Activated CD4-positive, alpha-beta T cell treated with anti-CD3 and anti-CD28 coated beads, Interleukin-2, Interleukin-6, amounts not matched to agents 100 ng/mL and 50 ng/mL, durations not matched to agents 16 hours and 8 hours (primary cell): ENCODE measurements around the gene GOLGA3.
"Not testable (repeated sequence)": the region's sequence is repeated elsewhere in the genome, so short reads cannot be mapped to it uniquely, and the experiment has no call there.

Experiments used
- DNase-seq: peaks from one replicate; pipeline ENCODE4 v3.0.0-alpha.2; 2020

The GOLGA3 gene

GRCh38 chr12:132841151-132841550 lies 12.5 kb upstream of the GOLGA3 start:
- DNase-seq = no peak

DNA sequence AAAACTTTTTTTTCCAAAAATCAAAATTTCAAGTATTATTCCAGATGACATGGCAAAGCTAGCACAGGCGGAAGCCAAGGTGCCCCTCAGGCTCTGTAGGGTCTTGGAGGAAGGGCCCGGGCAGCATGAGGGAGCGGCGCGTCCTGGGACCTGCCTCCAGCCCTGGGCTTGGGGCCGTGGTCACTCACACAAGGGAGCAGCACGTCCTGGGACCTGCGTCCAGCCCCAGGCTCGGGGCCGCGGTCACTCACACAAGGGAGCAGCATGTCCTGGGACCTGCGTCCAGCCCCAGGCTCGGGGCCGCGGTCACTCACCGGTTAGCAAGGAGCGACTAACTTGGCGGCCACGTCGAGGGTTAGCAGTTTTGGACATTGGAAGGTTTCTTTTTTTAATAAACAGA lies 11.9 kb upstream of the GOLGA3 start:
- no peak for DNase-seq

DNA sequence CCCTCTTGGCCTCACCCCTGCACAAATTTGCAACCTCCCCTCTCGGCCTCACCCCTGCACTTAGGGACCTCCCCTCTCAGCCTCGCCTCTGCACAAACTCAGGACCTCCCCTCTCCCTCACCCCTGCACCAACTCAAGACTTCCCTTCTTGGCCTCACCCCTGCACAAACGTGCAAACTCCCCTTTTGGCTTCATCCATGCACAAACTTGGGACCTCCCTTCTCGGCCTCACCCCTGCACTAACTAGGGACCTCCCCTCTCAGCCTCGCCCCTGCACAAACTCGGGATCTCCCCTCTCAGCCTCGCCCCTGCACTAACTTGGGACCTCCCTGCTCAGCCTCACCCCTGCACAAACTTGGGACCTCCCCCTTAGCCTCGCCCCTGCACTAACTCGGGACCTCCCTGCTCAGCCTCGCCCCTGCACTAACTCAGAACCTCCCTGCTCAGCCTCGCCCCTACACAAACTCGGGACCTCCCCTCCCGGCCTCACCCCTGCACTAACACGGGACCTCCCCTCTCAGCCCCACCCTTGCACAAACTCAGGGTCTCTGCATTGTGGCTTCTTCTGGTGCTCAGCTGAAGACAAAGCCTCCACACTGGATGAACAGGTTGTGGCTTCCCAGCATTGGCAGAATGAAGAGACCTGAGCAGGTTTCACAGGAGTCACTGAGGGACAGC lies 11.0 kb upstream of the GOLGA3 start:
- no peak for DNase-seq

- no peak for DNase-seq
Observed at GRCh38 chr12:132838410-132839080, 9.9 kb upstream of the GOLGA3 start.

- DNase-seq = no peak
Observed at GRCh38 chr12:132837693-132838409, 9.2 kb upstream of the GOLGA3 start.

DNA sequence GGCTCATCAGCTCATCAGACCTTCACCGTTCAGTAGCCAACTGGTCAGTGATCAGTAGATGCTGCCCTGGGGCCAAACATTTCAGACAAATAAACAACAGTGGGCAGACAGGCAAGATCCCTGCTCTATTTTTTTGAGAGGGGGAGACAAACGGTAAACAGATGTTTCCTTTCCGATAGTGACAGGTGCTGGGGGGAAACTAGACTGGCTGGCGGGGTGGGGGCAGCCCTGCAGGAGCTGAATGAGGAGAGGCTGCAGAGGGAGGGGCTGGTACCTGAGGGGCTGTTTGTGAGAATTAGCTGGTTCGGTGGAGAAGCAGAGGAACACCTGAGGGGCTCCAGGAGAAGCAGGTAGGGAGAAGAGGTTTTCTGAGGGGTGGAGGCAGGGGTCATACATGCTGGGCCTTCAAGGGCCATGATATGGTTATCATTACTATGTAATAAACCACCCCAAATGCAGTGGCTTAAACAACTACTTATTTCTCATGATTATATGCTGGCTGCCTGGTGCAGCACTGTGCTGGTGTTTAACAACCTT lies 8.2 kb upstream of the GOLGA3 start:
- DNase-seq = no peak

- DNase-seq = not testable (repeated sequence)
Observed at GRCh38 chr12:132836230-132836629, 7.6 kb upstream of the GOLGA3 start.

DNA sequence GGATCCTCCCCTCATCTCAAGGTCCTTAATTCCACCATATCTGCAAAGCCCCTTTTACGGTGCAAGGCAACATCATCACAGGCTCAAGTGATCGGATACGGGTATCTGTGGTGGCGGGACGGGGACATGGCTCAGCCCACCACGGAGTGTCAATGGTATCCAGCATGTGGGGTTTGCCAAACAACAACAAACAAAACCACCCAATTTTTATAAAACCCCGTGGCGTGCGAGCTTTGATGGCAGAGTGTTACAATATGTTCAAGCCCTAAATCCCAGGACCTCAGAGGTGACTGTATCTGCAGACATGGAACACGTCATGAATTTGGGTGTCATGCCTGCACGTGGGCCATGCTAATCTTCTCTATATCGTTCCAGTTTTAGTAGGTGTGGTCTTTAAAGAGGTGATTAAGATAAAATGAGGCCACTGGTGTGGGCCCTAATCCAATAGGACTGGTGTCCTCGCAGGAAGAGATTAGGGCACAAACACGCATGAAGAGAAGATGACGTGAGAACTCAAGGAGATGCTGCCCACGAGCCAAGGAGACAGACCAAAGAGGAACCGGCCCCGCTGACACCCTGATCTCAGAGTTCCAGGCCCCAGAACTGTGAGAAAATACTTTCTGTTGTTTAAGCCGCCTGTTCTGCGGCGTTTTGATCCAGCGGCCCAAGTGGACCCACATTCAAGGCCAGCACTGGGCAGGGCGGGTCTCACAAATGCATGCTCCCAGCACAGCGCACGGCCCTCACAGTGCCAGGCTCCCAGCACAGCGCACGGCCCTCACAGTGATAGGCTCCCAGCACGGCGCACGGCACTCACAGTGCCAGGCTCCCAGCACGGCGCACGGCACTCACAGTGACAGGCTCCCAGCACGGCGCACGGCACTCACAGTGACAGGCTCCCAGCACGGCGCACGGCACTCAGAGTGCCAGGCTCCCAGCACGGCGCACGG lies 6.7 kb upstream of the GOLGA3 start:
- no peak for DNase-seq

- DNase-seq = peak; percentile 50
Observed at GRCh38 chr12:132834181-132834711, 5.6 kb upstream of the GOLGA3 start.

DNA sequence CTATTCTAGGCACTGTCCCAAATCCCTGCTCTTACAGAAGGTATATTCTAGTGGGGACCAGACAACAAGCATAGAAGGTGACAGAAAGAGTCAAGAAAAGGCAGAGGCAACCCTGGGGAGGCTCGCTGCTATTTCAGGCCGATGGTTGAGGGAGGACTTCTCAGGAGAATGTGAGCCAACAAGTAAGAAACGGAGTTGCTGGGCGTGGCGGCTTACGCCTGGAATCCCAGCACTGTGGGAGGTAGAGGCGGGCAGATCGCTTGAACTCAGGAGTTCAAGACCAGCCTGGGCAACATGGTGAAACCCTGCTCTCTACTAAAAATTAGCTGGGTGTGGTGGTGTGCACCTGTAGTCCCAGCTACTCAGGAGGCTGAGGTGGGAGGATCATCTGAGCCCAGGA lies 4.7 kb upstream of the GOLGA3 start:
- no peak for DNase-seq

DNA sequence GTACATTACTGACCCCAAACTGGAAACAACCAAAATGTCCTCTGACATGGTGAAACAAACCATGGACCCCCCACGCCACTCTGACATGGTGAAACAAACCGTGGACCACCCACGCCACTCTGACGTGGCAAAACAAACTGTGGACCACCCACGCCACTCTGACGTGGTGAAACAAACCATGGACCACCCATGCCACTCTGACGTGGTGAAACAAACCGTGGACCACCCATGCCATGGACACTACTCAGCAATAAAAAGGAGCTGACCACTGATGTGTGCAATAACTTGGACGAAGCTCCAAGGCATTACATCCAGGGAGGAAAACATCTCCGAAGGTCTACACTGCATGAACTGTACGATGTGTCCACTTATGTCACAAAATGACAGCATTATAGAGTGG lies 3.1 kb upstream of the GOLGA3 start:
- no peak for DNase-seq

GRCh38 chr12:132827763-132828703 lies 636 bp downstream of the GOLGA3 start:
- DNase-seq = peak; percentile 27

- no peak for DNase-seq
Observed at GRCh38 chr12:132825861-132826260, 2.8 kb downstream of the GOLGA3 start.

DNA sequence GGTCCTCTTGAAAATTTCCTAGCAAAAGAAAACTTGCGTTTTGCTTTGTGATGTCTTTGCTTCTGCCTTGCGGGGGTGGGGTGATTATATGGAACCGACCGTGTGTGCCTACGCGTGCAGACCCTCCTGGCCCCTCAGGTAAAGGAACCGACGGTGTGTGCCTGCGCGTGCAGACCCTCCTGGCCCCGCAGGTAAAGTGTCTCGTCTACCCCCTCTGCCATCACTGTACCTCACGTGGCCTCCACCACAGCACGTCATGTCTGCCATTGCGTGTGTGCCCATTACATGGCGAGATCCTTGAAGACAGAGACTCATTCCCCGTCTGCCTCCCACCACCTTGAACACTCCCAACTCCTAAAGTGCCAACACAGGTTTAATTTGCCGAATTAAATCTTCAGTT lies 3.6 kb downstream of the GOLGA3 start:
- no peak for DNase-seq

- no peak for DNase-seq
Observed at GRCh38 chr12:132824053-132824452, 4.6 kb downstream of the GOLGA3 start.

- no peak for DNase-seq
Observed at GRCh38 chr12:132818562-132818961, 10.1 kb downstream of the GOLGA3 start.

DNA sequence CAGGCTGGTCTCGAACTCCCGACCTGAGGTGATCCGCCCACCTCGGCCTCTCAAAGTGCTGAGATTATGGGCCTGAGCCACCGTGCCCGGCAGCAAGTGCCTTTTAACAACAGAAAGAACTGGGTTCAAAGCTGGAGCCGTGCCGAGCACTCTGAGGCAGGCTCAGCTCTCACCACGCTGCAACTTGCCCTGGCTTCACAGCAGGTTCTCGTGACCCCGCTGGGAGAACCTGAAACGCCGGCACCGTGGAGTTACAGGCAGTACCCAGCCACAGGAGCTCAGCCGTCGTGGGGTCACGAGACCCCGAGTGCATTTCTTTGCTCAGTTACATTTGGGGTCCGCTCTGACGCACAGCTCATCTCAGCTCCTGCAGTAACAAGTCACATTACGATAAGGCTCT lies 14.4 kb downstream of the GOLGA3 start:
- no peak for DNase-seq

- DNase-seq = no peak
Observed at GRCh38 chr12:132813443-132813842, 15.2 kb downstream of the GOLGA3 start.

DNA sequence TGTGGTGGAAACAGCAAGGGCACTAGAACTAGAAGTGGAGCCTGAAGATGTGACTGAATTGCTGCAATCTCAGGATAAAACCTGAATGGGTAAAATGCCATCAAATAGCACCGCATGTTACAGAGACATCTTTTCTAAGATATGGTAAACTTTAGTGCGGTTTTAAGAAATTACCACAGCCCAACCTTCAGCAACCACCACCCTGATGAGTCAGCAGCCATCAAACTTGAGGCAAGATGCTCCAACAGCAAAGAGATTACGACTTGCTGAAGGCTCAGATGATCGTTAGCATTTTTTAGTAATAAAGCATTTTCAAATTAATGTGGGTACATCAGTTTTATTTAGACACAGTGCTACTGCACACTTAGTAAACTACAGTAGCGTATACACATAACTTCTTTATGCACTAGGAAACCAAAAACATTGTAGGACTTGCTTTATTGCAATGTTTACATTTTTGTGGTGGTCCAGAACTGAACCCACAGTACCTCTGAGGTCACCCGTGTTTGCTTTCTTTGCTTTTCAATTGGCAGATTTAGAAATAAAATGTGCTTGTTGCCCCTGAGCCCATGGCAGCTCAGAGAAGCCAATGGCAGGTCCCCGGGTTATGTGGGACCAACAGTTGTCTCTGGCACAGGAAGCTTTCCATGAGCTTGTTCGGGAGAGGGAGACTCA lies 15.9 kb downstream of the GOLGA3 start:
- DNase-seq = peak; percentile 29

- DNase-seq = peak; percentile 21
Observed at GRCh38 chr12:132809391-132809790, 19.3 kb downstream of the GOLGA3 start.
